Smooth muscle cell (in vitro differentiated cells): ENCODE results near the gene TGFBRAP1. TPM values are rescaled to one million over a fixed set of nuclear protein-coding genes. Genes with fewer than 3 reads are reported as not detected.

ENCODE experiments used
- DNase-seq: peaks from one replicate; lab custom pipeline; 2025; ENCODE audit not compliant: unreplicated experiment; lab: John Stamatoyannopoulos, UW
- H2AFZ ChIP-seq: fragments of 200-600 bp; sonication (generic); 2 replicates; pipeline ENCODE4 v1.6.0; 2016; ENCODE audit warnings: antibody characterized with exemption, low read depth, mild to moderate bottlenecking
- H3F3A ChIP-seq: fragments of 200-600 bp; sonication (generic); 2 replicates; pipeline ENCODE4 v1.6.0; 2017; ENCODE audit warnings: antibody characterized with exemption, low read depth
- H3K27ac ChIP-seq: fragments of 200-600 bp; sonication (generic); 2 replicates; pipeline ENCODE4 v1.5.1; 2016; ENCODE audit warnings: low read depth, mild to moderate bottlenecking
- H3K27me3 ChIP-seq: fragments of 200-600 bp; sonication (generic); 2 replicates; pipeline ENCODE4 v1.6.1; 2016; ENCODE audit warnings: low read depth, mild to moderate bottlenecking
- H3K36me3 ChIP-seq: fragments of 200-600 bp; sonication (generic); 2 replicates; pipeline ENCODE4 v1.5.1; 2016; ENCODE audit warnings: low read depth
- H3K4me1 ChIP-seq: fragments of 200-600 bp; sonication (generic); 2 replicates; pipeline ENCODE4 v1.5.1; 2016; ENCODE audit warnings: low read depth
- H3K4me2 ChIP-seq: fragments of 200-600 bp; sonication (generic); 2 replicates; pipeline ENCODE4 v1.6.0; 2016; ENCODE audit warnings: mild to moderate bottlenecking
- H3K4me3 ChIP-seq: fragments of 200-600 bp; sonication (generic); 2 replicates; pipeline ENCODE4 v1.5.1; 2016; ENCODE audit warnings: mild to moderate bottlenecking
- H3K79me2 ChIP-seq: fragments of 200-600 bp; sonication (generic); 2 replicates; pipeline ENCODE4 v1.6.0; 2016; ENCODE audit warnings: low read depth, mild to moderate bottlenecking
- H3K9ac ChIP-seq: fragments of 200-600 bp; sonication (generic); 2 replicates; pipeline ENCODE4 v1.6.0; 2016; ENCODE audit warnings: low read depth
- H3K9me3 ChIP-seq: fragments of 200-600 bp; sonication (generic); replicated peaks from 2 replicates; pipeline ENCODE4 v1.5.1; 2016; ENCODE audit warnings: low read depth
- H4K20me1 ChIP-seq: fragments of 200-600 bp; sonication (generic); 2 replicates; pipeline ENCODE4 v1.6.0; 2016; ENCODE audit warnings: low read depth
- CTCF ChIP-seq: fragments of 200-600 bp; sonication (generic); IDR thresholded peaks from 2 replicates; pipeline ENCODE4 v1.5.1; 2017; ENCODE audit warnings: borderline replicate concordance, mild to moderate bottlenecking, antibody characterized with exemption; ENCODE audit not compliant: insufficient read depth, poor library complexity, severe bottlenecking
- WGBS: methylation state at CpG from one replicate; pipeline ENCODE4 v1.1.7; 2016; ENCODE audit warnings: low lambda C conversion rate; 5-methylcytosine and 5-hydroxymethylcytosine counted together
- polyA plus RNA-seq: library from polyadenylated mRNA; unstranded; fragments of >200 nt; fragmentation: Nextera tagmentation; extraction: Ambion mirVana; gene quantifications from 2 replicates; pipeline ENCODE4 v1.2.1, GENCODE V29; 2016
- total RNA-seq: library from RNA; depleted of rRNA; stranded (reverse); fragments of >200 nt; gene quantifications from 2 replicates; pipeline ENCODE4 v1.2.3, GENCODE V29; 2014

The TGFBRAP1 gene
- total RNA-seq = 10.5 and 11.8 TPM in 2 replicates
- 8.9 and 14.5 TPM in 2 replicates for polyA plus RNA-seq

- no peak for TF ChIP-seq CTCF
- peak within 1 kb of the TSS; percentile 95 for H3K4me2 ChIP-seq
These were observed at the start of gene TGFBRAP1 for GRCh38 chr2:105329561-105330495. TGFBRAP1 (minus strand) TSS chr2:105329735; CDS start chr2:105308301, 21,434 bp downstream.

GRCh38 chr2:105378921-105379383 lies 49.4 kb upstream of the TGFBRAP1 start:
- no peak for TF ChIP-seq CTCF
- peaks cover 9% of the 10 kb centered on the region for H3F3A ChIP-seq
- DNase-seq = no peak
- no peaks in the 10 kb centered on the region for H3K4me1 ChIP-seq
- H3K79me2 ChIP-seq = peaks cover 12% of the 10 kb centered on the region
- no peak overlapping the region for H3K4me2 ChIP-seq
- no peaks in the 10 kb centered on the region for H3K9me3 ChIP-seq
- no peak overlapping the region for H3K9ac ChIP-seq
- WGBS = 90% methylated on average over 4 of the region's 4 CpGs
- H4K20me1 ChIP-seq = peaks cover 71% of the 10 kb centered on the region
- no peak overlapping the region for H2AFZ ChIP-seq
- H3K27ac ChIP-seq = peak overlapping the region; percentile 24
- no peak overlapping the region for H3K4me3 ChIP-seq
- H3K27me3 ChIP-seq = no peaks in the 10 kb centered on the region
- H3K36me3 ChIP-seq = peaks cover 15% of the 10 kb centered on the region

More at GRCh38 chr2:105329561-105330495, at the start of gene TGFBRAP1:
- no peaks in the 10 kb centered on the region for H3K9me3 ChIP-seq
- peak within 1 kb of the TSS; percentile 87 for H3K9ac ChIP-seq
- peaks cover 6% of the 10 kb centered on the region for H3F3A ChIP-seq
- H4K20me1 ChIP-seq = no peaks in the 10 kb centered on the region
- H3K4me3 ChIP-seq = peak within 1 kb of the TSS; percentile 65
- peaks cover 11% of the 10 kb centered on the region for H3K4me1 ChIP-seq
- no peaks in the 10 kb centered on the region for H3K36me3 ChIP-seq
- H3K79me2 ChIP-seq = peaks cover 37% of the 10 kb centered on the region
- H3K27ac ChIP-seq = peak within 1 kb of the TSS; percentile 65
- peak; percentile 35 for DNase-seq
- H3K27me3 ChIP-seq = no peaks in the 10 kb centered on the region
- peak within 1 kb of the TSS; percentile 89 for H2AFZ ChIP-seq
- WGBS = 8% methylated on average over 64 of the region's 101 CpGs

GRCh38 chr2:105378276-105378840 lies 48.8 kb upstream of the TGFBRAP1 start:
- Histone ChIP-seq H3K4me3 (no peak overlapping the region), H4K20me1 (peaks cover 71% of the 10 kb centered on the region), H3K4me2 (no peak overlapping the region), H3K27me3 (no peaks in the 10 kb centered on the region), H3F3A (peaks cover 9% of the 10 kb centered on the region), H2AFZ (no peak overlapping the region), H3K9me3 (no peaks in the 10 kb centered on the region), H3K36me3 (peaks cover 9% of the 10 kb centered on the region), H3K9ac (no peak overlapping the region), H3K27ac (peak overlapping the region; percentile 25), H3K4me1 (no peaks in the 10 kb centered on the region), H3K79me2 (peaks cover 8% of the 10 kb centered on the region)
- TF ChIP-seq CTCF = no peak
- no peak for DNase-seq
- 81% methylated on average over 12 of the region's 12 CpGs for WGBS
